B cell (primary cell): ENCODE results near the gene MVK. TPM values are rescaled to one million over a fixed set of nuclear protein-coding genes. Genes with fewer than 3 reads are reported as not detected.

Experiments used
- ATAC-seq: fragments of 200-7000 bp; cut with Tn5 transposase; one replicate; pipeline ENCODE4 v1.10.0; 2021; ENCODE audit warnings: low read depth, mild to moderate bottlenecking, moderate number of reproducible peaks, moderate library complexity
- CTCF ChIA-PET: fragments of 350-600 bp; sonication (Branson Sonifier 250); formaldehyde crosslinking; loops from one replicate; lab custom pipeline; 2021; ENCODE audit warnings: antibody characterized with exemption, inconsistent platforms; lab: Charles Lee
- POLR2A ChIA-PET: fragments of 350-600 bp; sonication (Branson Sonifier 250); formaldehyde crosslinking; loops from one replicate; lab custom pipeline; 2021; ENCODE audit warnings: antibody characterized with exemption; lab: Charles Lee
- DNase-seq: peaks from one replicate; pipeline ENCODE4 v3.0.0; 2013
- H2AFZ ChIP-seq: 2 replicates; pipeline ENCODE4 v1.6.1; 2012; ENCODE audit warnings: mild to moderate bottlenecking, low read depth, low read length; ENCODE audit not compliant: insufficient read depth, poor library complexity, severe bottlenecking
- H3K27ac ChIP-seq, 2 donors: 1 replicate in 1 of 2; 2 replicates in 1 of 2; pipeline ENCODE4 v1.5.1; 2012 to 2013; ENCODE audit warnings: low read length in 2 of 2, mild to moderate bottlenecking in 2 of 2, moderate library complexity in 1 of 2
- H3K27me3 ChIP-seq, 4 experiments: fragments of 200-600 bp in 1 of 4; sonication (generic) in 1 of 4; replicated peaks in 1 of 4; 1 replicate in 2 of 4; 2 replicates in 2 of 4; pipeline versions ENCODE4 v1.6.1 to v1.7.0; 2013 to 2016; ENCODE audit warnings: low read length in 3 of 4, mild to moderate bottlenecking in 2 of 4, mixed read lengths in 1 of 4, moderate library complexity in 1 of 4; ENCODE audit not compliant: insufficient read depth in 4 of 4, control insufficient read depth in 3 of 4; ENCODE audit errors: control extremely low read depth in 1 of 4
- H3K36me3 ChIP-seq, 2 experiments: replicated peaks in 1 of 2; 1 replicate in 1 of 2; 2 replicates in 1 of 2; pipeline versions ENCODE4 v1.6.1 to v1.7.1; 2013; ENCODE audit warnings: low read length in 1 of 2; ENCODE audit not compliant: insufficient read depth in 2 of 2, control insufficient read depth in 1 of 2; ENCODE audit errors: control extremely low read depth in 1 of 2, extremely low read depth in 1 of 2
- H3K4me1 ChIP-seq, 2 donors: fragments of 200-600 bp in 1 of 2; sonication (generic) in 1 of 2; 1 replicate in 1 of 2; 2 replicates in 1 of 2; pipeline versions ENCODE4 v1.5.1 to v1.6.1; 2013 to 2017; ENCODE audit warnings: low read length in 2 of 2; ENCODE audit not compliant: control insufficient read depth in 2 of 2, insufficient read depth in 2 of 2
- H3K4me2 ChIP-seq: replicated peaks from 2 replicates; pipeline ENCODE3; 2012; ENCODE audit warnings: mild to moderate bottlenecking, low read depth, low read length; ENCODE audit not compliant: poor library complexity, severe bottlenecking
- H3K4me3 ChIP-seq, 5 experiments: fragments of 200-600 bp in 1 of 5; sonication (generic) in 1 of 5; 1 replicate in 3 of 5; 2 replicates in 2 of 5; pipeline versions ENCODE4 v1.5.1 to v1.7.0; 2011 to 2016; ENCODE audit warnings: low read length in 4 of 5, mild to moderate bottlenecking in 4 of 5, low read depth in 2 of 5, control low read depth in 1 of 5, moderate library complexity in 1 of 5; ENCODE audit not compliant: insufficient read depth in 1 of 5; ENCODE audit errors: control extremely low read depth in 1 of 5, extremely low read depth in 1 of 5
- H3K79me2 ChIP-seq: fragments of 200-600 bp; sonication (generic); one replicate; pipeline ENCODE4 v1.6.0; 2016; ENCODE audit warnings: low read length; ENCODE audit not compliant: control insufficient read depth, insufficient read depth
- H3K9ac ChIP-seq: fragments of 200-600 bp; sonication (generic); 2 replicates; pipeline ENCODE4 v1.6.1; 2017; ENCODE audit warnings: mild to moderate bottlenecking, low read length, moderate library complexity
- H3K9me3 ChIP-seq, 3 donors: one replicate each; pipeline versions ENCODE4 v1.6.1 to v1.7.1; 2013; ENCODE audit warnings: low read length in 2 of 3; ENCODE audit not compliant: control insufficient read depth in 2 of 3, insufficient read depth in 1 of 3; ENCODE audit errors: control extremely low read depth in 1 of 3
- H4K20me1 ChIP-seq: 2 replicates; pipeline ENCODE4 v1.6.0; 2012; ENCODE audit warnings: mild to moderate bottlenecking, low read length; ENCODE audit not compliant: insufficient read depth, control insufficient read depth, poor library complexity, severe bottlenecking
- H3K27ac Mint-ChIP-seq: one replicate; pipeline ENCODE4 v1.8.0; 2021; ENCODE audit warnings: mixed read lengths
- H3K27me3 Mint-ChIP-seq: one replicate; pipeline ENCODE4 v1.8.0; 2021; ENCODE audit warnings: mixed read lengths
- H3K4me1 Mint-ChIP-seq: one replicate; pipeline ENCODE4 v1.8.0; 2021; ENCODE audit warnings: mixed read lengths
- H3K4me3 Mint-ChIP-seq: one replicate; pipeline ENCODE4 v1.8.0; 2021; ENCODE audit warnings: mixed read lengths
- H3K9me3 Mint-ChIP-seq: one replicate; pipeline ENCODE4 v1.8.0; 2022; ENCODE audit warnings: mixed read lengths; ENCODE audit not compliant: insufficient read depth
- CTCF ChIP-seq: fragments of 200-600 bp; IDR thresholded peaks from one replicate; pipeline ENCODE4 v1.8.0; 2022; ENCODE audit warnings: antibody characterized with exemption, mild to moderate bottlenecking
- EZH2 ChIP-seq: IDR thresholded peaks from 2 replicates; pipeline ENCODE4 v1.6.1; 2012; ENCODE audit warnings: borderline replicate concordance, low read depth, mild to moderate bottlenecking, moderate library complexity, low read length; ENCODE audit not compliant: insufficient read depth, poor library complexity, severe bottlenecking
- WGBS: methylation state at CpG from one replicate; pipeline ENCODE4 v1.1.5; 2013; ENCODE audit warnings: missing lambda C conversion rate; ENCODE audit not compliant: insufficient coverage; 5-methylcytosine and 5-hydroxymethylcytosine counted together
- intact Hi-C: fragments of 100-400 bp; cut with micrococcal nuclease; formaldehyde crosslinking; loops from one replicate; pipeline ENCODE4 v1.10.0; 2022
- polyA plus RNA-seq: library from polyadenylated mRNA; depleted of rRNA; stranded (reverse); fragments of >200 nt; gene quantifications from 2 replicates; pipeline ENCODE4 v1.2.3, GENCODE V29; 2012
- total RNA-seq, 2 donors: library from RNA; stranded (reverse); fragments of 120-200 nt in 1 of 2; gene quantifications; 1 replicate in 1 of 2; 2 replicates in 1 of 2; pipeline versions ENCODE4 v1.2.3 to v1.2.4, GENCODE V29; 2013 to 2022

The MVK gene
- total and polyA plus RNA-seq, 2 donors (not counting 1 experiment from before 2014, with no cell fraction given), result 12.1 to 12.5 TPM

DNA sequence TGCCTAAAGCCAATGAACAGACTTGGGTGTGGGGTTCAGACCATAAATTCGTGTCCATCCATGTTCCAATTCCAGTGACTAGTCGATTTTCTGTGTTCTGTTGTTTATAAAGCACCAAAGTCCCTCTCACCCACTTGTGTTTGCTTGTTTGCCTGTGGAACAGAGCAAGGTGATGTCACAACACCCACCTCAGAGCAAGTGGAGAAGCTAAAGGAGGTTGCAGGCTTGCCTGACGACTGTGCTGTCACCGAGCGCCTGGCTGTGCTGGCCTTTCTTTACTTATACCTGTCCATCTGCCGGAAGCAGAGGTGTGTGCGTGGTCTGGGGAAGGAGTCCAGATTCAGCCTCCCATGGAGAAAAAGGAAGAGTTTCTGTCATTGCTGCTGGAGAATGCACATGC, 6.0 kb downstream of the MVK start:
- WGBS, result 100% methylated on average over 5 of the region's 7 CpGs

GRCh38 chr12:109580272-109580671, 6.7 kb downstream of the MVK start:
- H3K27ac Mint-ChIP-seq, result no peak overlapping the region
- Histone ChIP-seq H3K4me3 (no peak overlapping the region), H3K4me2 (no peak overlapping the region), H3K27ac (no peak overlapping the region), H3K9ac (no peak overlapping the region), H4K20me1 (no peaks in the 10 kb centered on the region), H3K36me3 (peaks cover 0 to 35% of the 10 kb centered on the region in 2 experiments), H3K9me3 (no peaks in the 10 kb centered on the region), H3K4me1 (no peaks in the 10 kb centered on the region), H3K27me3 (no peaks in the 10 kb centered on the region), H3K79me2 (no peaks in the 10 kb centered on the region), H2AFZ (no peak overlapping the region)
- intact Hi-C loops, result no loop called here
- ChIA-PET CTCF (no interaction called here), POLR2A (no interaction called here)
- 100% methylated on average over 5 of the region's 8 CpGs for WGBS
- no peaks in the 10 kb centered on the region for H3K27me3 Mint-ChIP-seq
- no peaks in the 10 kb centered on the region for H3K9me3 Mint-ChIP-seq
- H3K4me1 Mint-ChIP-seq, result no peaks in the 10 kb centered on the region
- ATAC-seq, result no peak
- DNase-seq, result no peak
- no peak overlapping the region for H3K4me3 Mint-ChIP-seq
- TF ChIP-seq CTCF, result no peak
- no peak for TF ChIP-seq EZH2

More for the DNA sequence above, 6.0 kb downstream of the MVK start:
- Mint-ChIP-seq H3K4me1 (peaks cover 4% of the 10 kb centered on the region), H3K27me3 (no peaks in the 10 kb centered on the region), H3K27ac (no peak overlapping the region), H3K9me3 (no peaks in the 10 kb centered on the region), H3K4me3 (no peak overlapping the region)
- H3K4me3 ChIP-seq, result no peak overlapping the region
- peaks cover 0 to 35% of the 10 kb centered on the region in 2 experiments for H3K36me3 ChIP-seq
- H3K4me1 ChIP-seq, result peaks cover under 1 to 3% of the 10 kb centered on the region in 2 donors
- H2AFZ ChIP-seq, result no peak overlapping the region
- TF ChIP-seq EZH2 (no peak), CTCF (no peak)
- intact Hi-C loops, result no loop called here
- CTCF ChIA-PET, result interaction anchor here (0.6 kb wide), 1 partner anchor 201 kb away, joined by 3 read pairs; no protein-coding TSS in a partner anchor
- H4K20me1 ChIP-seq, result no peaks in the 10 kb centered on the region
- H3K27ac ChIP-seq, result no peak overlapping the region
- peaks cover 2% of the 10 kb centered on the region for H3K79me2 ChIP-seq
- POLR2A ChIA-PET, result no interaction called here
- ATAC-seq (no peak), DNase-seq (no peak)
- no peak overlapping the region for H3K9ac ChIP-seq
- no peak overlapping the region for H3K4me2 ChIP-seq
- H3K27me3 ChIP-seq, result no peaks in the 10 kb centered on the region
- no peaks in the 10 kb centered on the region for H3K9me3 ChIP-seq
